ENCODE measurements around the gene RTP4.

RTP4 gene

GRCh38 chr3:187368251-187369088 is at the start of gene RTP4:
TSS of gene RTP4 (plus strand) at chr3:187368385. CDS start at chr3:187368442, 57 bp downstream.
- DNase-seq: no peak

GRCh38 chr3:187318819-187319616 is 49.2 kb upstream of the RTP4 start:
- DNase-seq: peak in 3 of 4 experiments; percentile 2 to 15 (median 10)

GRCh38 chr3:187319699-187320302 is 48.4 kb upstream of the RTP4 start:
- peak; percentile 6 to 18 (median 12) for DNase-seq

- DNase-seq: no peak
These were observed 46.4 kb upstream of the RTP4 start for GRCh38 chr3:187321766-187322165.

- DNase-seq: no peak
These were observed 45.9 kb upstream of the RTP4 start for GRCh38 chr3:187322291-187322690.

GRCh38 chr3:187323091-187323490 is 45.1 kb upstream of the RTP4 start:
- DNase-seq: no peak

- DNase-seq: no peak
These were observed 42.6 kb upstream of the RTP4 start for GRCh38 chr3:187325632-187326031.

GRCh38 chr3:187327845-187328244 is 40.3 kb upstream of the RTP4 start:
- no peak for DNase-seq

- no peak for DNase-seq
These were observed 39.5 kb upstream of the RTP4 start for GRCh38 chr3:187328691-187329090.

- no peak for DNase-seq
These were observed 33.3 kb upstream of the RTP4 start for GRCh38 chr3:187334904-187335303.

GRCh38 chr3:187336322-187336721 is 31.9 kb upstream of the RTP4 start:
- no peak for DNase-seq

- DNase-seq: no peak
These were observed 27.6 kb upstream of the RTP4 start for GRCh38 chr3:187340578-187340977.

- no peak for DNase-seq
These were observed 25.9 kb upstream of the RTP4 start for GRCh38 chr3:187342255-187342654.

GRCh38 chr3:187343670-187344069 is 24.5 kb upstream of the RTP4 start:
- DNase-seq: no peak

GRCh38 chr3:187352581-187353575 is 15.3 kb upstream of the RTP4 start:
- DNase-seq: no peak

- no peak for DNase-seq
These were observed 10.1 kb upstream of the RTP4 start for GRCh38 chr3:187358068-187358467.

- no peak for DNase-seq
These were observed 8.2 kb upstream of the RTP4 start for GRCh38 chr3:187359798-187360486.

GRCh38 chr3:187360596-187360995 is 7.6 kb upstream of the RTP4 start:
- no peak for DNase-seq

GRCh38 chr3:187361835-187362234 is 6.3 kb upstream of the RTP4 start:
- DNase-seq: no peak

- no peak for DNase-seq
These were observed 553 bp upstream of the RTP4 start for GRCh38 chr3:187367561-187368103.

GRCh38 chr3:187369089-187369447 is 883 bp downstream of the RTP4 start:
- no peak for DNase-seq

Measured in activated CD4-positive, CD25-positive, alpha-beta regulatory T cell (primary cell).